Measurements from ENCODE around the gene GARIN6.
"Not testable (repeated sequence)": the region's sequence is repeated elsewhere in the genome, so short reads cannot be mapped to it uniquely, and the experiment has no call there.

GARIN6 gene

DNA sequence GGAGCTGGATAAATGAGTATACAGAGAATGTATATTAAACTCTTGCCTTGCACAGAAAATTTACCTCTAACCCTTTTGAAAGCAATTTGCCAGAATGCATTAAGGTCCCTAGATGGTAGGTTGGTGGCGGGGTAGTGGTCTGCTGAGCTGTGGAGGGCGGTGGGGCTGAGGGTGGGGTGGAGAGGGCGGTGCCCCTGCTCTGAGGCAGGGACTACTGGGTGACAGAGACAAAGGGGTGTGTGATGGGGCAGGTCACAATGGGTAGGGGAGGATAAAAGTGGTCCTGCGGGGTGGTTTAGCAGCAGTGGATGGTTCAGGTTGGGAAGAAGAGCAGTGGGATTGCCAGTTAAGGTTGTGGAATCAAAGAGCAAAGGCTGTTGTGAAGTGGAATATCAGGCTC, at the start of gene GARIN6:
GARIN6 (plus strand) TSS at position 301 of the 400 bp plus-strand sequence. CDS start 422 bp downstream, outside the sequence.
- DNase-seq (ENCODE audit: low read depth in 2 of 2) = no peak

DNA sequence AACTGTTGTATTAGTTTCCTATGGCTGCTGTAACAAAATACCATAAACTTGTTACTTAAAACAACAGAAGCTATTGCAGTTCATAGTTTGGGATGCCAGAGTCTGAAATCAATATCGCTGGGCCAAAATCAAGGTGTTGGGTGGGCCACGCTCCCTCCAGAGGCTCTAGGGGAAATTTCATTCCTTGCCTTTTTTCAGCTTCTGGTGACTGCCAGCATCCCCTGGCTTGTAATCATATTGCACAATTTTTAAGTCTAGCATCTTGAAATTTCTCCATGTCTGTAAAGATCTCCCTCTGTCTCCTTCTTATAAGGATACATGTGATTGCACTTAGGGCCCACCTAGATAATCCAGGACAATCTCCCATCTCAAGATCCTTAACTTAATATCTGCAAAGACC, 48.8 kb upstream of the GARIN6 start:
- no peak for DNase-seq (ENCODE audit: low read depth in 2 of 2)

- no peak for DNase-seq (ENCODE audit: low read depth in 2 of 2)
Measured at GRCh38 chr12:99600388-99600787, 47.2 kb upstream of the GARIN6 start.

DNA sequence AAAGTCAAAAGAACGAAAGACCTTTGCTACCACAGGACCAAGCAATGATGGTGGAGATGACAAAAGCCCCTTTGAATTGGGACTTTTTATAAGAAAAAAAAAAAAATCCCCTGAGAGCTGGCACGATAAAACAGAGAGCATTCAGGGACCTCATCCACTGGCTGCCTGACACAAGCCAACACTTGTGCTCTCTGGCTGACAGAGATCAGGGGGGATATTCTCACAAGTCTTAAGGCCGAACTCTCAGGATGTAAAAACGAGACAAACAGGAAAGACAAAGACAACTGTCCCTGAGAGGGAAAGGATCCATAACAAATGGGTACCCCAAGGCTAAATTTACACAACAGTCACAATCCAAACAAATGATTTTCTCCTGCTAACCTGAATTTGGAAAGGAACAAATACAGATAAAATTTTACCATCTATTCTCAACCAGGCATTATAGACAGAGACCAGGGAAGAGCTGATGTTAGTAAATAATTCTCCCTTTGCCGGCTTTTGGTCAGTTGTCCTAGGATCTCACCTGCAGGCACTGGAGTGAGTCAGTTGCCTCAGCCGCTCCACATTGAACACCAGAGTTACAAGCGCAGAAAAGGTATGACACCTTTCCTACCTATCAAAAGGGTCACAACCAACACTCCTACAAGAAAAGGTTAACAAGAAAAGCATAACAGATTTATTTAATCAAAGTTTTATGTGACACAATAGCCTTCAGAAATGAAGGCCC, 37.9 kb upstream of the GARIN6 start:
- no peak for DNase-seq (ENCODE audit: low read depth in 2 of 2)

DNA sequence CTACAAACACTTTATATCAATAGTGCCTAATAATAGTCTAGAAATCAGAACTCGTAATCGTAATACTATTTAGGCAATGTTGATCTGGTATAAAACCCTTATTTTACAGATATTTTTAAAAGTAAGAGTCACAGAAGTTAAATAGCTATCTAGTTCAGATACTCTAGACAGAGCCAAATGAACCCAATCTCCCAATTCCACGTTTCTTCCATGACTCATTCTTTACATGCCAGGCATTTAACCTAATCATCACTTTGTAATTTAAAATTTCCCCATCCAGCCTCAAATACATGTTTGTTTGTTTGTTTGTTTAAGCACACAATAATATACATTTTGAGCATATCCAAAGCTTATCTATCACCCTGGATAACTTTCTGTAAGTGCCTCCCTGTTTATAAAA, 36.4 kb upstream of the GARIN6 start:
- no peak for DNase-seq (ENCODE audit: low read depth in 2 of 2)

DNA sequence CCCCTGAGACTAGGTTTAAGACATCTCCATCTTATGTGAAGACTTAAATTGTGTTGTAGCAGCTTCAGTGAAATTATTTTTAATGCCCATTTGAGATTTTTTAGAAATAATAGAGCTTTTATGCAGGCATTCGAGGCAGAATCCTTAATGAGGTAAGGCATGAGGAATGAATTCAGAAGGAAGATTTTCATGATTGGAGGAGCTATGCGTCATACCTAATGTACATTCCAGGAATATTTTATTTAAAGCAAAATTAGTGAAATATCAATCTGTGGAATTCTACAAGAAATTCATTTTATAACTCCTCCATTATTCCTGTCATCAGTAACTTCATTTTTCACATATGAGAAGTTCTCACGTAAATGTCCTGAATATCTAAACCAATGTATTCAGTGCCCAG, 36.0 kb upstream of the GARIN6 start:
- DNase-seq (ENCODE audit: low read depth in 2 of 2) = no peak

- no peak for DNase-seq (ENCODE audit: low read depth in 2 of 2)
Measured at GRCh38 chr12:99618657-99619056, 28.9 kb upstream of the GARIN6 start.

DNA sequence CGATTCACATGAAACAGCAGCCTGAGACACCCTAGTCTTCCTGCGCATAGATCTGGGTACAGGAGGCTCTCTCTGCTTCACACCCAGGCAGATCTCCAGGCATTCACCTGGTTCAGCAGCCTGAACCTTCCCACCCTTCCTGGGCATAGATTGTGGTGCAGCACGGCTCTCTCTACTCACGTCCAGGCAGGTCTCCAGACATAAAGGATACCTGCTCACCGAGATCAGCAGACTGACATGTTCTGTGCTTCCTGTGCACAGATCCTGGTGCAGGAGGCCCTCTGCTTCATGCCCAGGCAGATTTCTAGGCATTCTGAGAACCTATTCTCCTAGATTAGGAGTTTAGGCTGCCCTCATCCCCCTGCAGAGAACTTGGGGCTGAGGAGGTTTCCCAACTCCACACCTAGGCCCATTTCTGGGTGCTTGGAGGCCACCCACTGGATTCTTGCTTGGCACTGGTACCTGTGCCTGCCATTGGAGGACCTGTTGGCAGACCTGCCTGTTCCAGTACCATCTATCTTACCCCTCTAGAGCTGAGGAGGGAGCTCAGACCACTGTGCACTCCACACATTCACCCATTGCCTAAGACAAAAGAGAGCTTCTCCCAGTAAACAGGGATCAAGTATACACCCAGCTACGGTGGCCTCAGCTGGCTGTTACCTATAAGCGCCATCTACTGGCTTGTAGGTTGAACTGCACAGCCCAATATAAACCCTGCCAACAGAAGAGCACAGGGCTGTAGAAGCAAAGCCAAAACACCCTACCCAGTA, 28.0 kb upstream of the GARIN6 start:
- no peak for DNase-seq (ENCODE audit: low read depth in 2 of 2)

DNA sequence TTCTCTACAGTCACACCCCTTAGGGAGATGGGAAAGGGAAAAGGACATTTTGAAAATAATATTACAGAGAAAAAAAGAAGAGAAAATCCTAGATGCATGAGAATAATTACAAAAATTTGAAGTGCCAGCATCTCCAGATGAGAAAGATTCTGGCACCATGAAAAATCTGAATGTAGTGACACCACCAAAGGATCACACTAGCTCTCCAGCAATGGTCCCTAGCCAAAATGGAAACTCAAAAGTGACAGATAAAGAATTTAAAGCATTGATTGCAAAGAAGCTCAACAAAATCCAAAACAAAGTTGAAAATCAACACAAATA, 27.4 kb upstream of the GARIN6 start:
- no peak for DNase-seq (ENCODE audit: low read depth in 2 of 2)

- not testable (repeated sequence) for DNase-seq (ENCODE audit: low read depth in 2 of 2)
Measured at GRCh38 chr12:99624591-99624990, 23.0 kb upstream of the GARIN6 start.

GRCh38 chr12:99627459-99627858, 20.1 kb upstream of the GARIN6 start:
- DNase-seq (ENCODE audit: low read depth in 2 of 2) = no peak

DNA sequence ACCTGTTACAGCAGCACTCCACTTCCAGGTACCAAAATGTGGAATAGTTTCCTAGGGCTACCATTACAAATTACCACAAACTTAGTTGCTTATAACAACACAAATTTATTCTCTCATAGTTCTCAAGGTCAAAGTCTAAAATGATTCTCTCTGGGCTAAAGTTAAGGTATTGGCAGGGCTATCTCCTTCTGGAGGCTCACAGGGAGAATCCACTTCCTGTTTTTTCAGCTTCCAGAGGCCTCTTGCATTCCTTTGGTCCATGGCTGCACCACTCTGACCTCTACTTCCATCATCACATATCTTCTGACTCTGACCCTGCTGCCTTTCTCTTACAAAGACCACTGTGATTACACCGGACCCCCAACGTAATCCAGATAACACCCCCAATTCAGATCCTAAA, 2.9 kb upstream of the GARIN6 start:
- DNase-seq (ENCODE audit: low read depth in 2 of 2) = no peak

- DNase-seq (ENCODE audit: low read depth in 2 of 2) = no peak
Measured at GRCh38 chr12:99648183-99648582, 630 bp downstream of the GARIN6 start.

- DNase-seq (ENCODE audit: low read depth in 2 of 2) = no peak
Measured at GRCh38 chr12:99649551-99649950, 2.0 kb downstream of the GARIN6 start.

- DNase-seq (ENCODE audit: low read depth in 2 of 2) = no peak
Measured at GRCh38 chr12:99658671-99659349, 11.3 kb downstream of the GARIN6 start.

GRCh38 chr12:99670635-99671034, 23.1 kb downstream of the GARIN6 start:
- no peak for DNase-seq (ENCODE audit: low read depth in 2 of 2)

GRCh38 chr12:99680276-99680675, 32.7 kb downstream of the GARIN6 start:
- DNase-seq (ENCODE audit: low read depth in 2 of 2) = no peak

GRCh38 chr12:99686142-99686541, 38.6 kb downstream of the GARIN6 start:
- no peak for DNase-seq (ENCODE audit: low read depth in 2 of 2)

GRCh38 chr12:99695050-99695449, 47.5 kb downstream of the GARIN6 start:
- no peak for DNase-seq (ENCODE audit: low read depth in 2 of 2)

Measured in stimulated activated CD8-positive, alpha-beta memory T cell treated with anti-CD3 and anti-CD28 coated beads, Interleukin-2, amount 100 ng/mL, for 48 hours (primary cell).